Ovary (tissue), 9 donors: ENCODE measurements around the gene MITF. TPM values are rescaled to one million over a fixed set of nuclear protein-coding genes. Genes with fewer than 3 reads are reported as not detected.

ENCODE experiments used
- DNase-seq, 5 donors: peaks; one replicate each; pipeline ENCODE4 v3.0.0-alpha.2; 2019 to 2020
- H3K27ac ChIP-seq, 2 donors: fragments of 200-600 bp; one replicate each; pipeline versions ENCODE4 v1.5.1 to v1.8.0; 2019 to 2022
- H3K27me3 ChIP-seq: fragments of 200-600 bp; one replicate; pipeline ENCODE4 v1.8.0; 2022
- H3K36me3 ChIP-seq: fragments of 200-600 bp; sonication (generic); one replicate; pipeline ENCODE4 v1.5.1; 2019
- H3K4me1 ChIP-seq: one replicate; pipeline ENCODE4 v1.8.1; 2013; ENCODE audit warnings: mild to moderate bottlenecking, moderate library complexity; ENCODE audit not compliant: insufficient read depth
- H3K4me3 ChIP-seq: fragments of 200-600 bp; sonication (generic); one replicate; pipeline ENCODE4 v1.5.1; 2017
- H3K9me3 ChIP-seq, 2 donors: fragments of 200-600 bp in 1 of 2; sonication (generic) in 1 of 2; one replicate each; pipeline versions ENCODE4 v1.5.1 to v1.8.1; 2013 to 2019; ENCODE audit warnings: mild to moderate bottlenecking in 1 of 2, moderate library complexity in 1 of 2
- EP300 ChIP-seq: sonication (generic); formaldehyde crosslinking; IDR thresholded peaks from one replicate; pipeline ENCODE4 v1.6.1; 2017; ENCODE audit warnings: antibody characterized with exemption
- POLR2A ChIP-seq: fragments of 450-650 bp; IDR thresholded peaks from one replicate; pipeline ENCODE4 v1.6.1; 2017; ENCODE audit warnings: antibody characterized with exemption, mild to moderate bottlenecking, moderate library complexity
- WGBS, 3 donors: extraction: QIAGEN DNeasy Blood & Tissue Kit in 1 of 3; methylation state at CpG; one replicate each; pipeline versions ENCODE4 v1.1.5 to v1.1.7; 2013 to 2017; 5-methylcytosine and 5-hydroxymethylcytosine counted together
- intact Hi-C, 4 donors: fragments of 100-400 bp; cut with DNase I; formaldehyde crosslinking; loops; one replicate each; pipeline versions ENCODE4 v1.11.0 to v1.15.1; 2022 to 2023
- polyA plus RNA-seq, 2 donors: library from polyadenylated mRNA; stranded (reverse); fragments of 200-250 nt in 1 of 2; fragments of 350-450 nt in 1 of 2; fragmentation: Illumina TruSeq in 1 of 2; extraction: RNeasy Lipid Tissue Mini Kit (QIAGEN cat#74804) in 1 of 2; gene quantifications; one replicate each; pipeline ENCODE4 v1.2.3, GENCODE V29; 2013 to 2014
- total RNA-seq, 7 donors: library from RNA; depleted of rRNA in 2 of 7; stranded (reverse); fragments of >200 nt in 2 of 7; fragmentation: NEBNext Ultra II Directional in 3 of 7; extraction: Animal tissue kit (Norgen Biotek cat#: 25700) in 3 of 7; gene quantifications; one replicate each; pipeline versions ENCODE4 v1.1.0 to v1.2.4, GENCODE V29; 2016 to 2023
- TF ChIP-seq, protein P1 (sequence below), 3 donors: fragments of 450-650 bp in 2 of 3; fragments of 200-600 bp in 1 of 3; IDR thresholded peaks; one replicate each; pipeline versions ENCODE4 v1.5.1 to v1.8.0; 2016 to 2022; ENCODE audit warnings: antibody characterized with exemption in 3 of 3, mild to moderate bottlenecking in 1 of 3
- donor health status: DM: no; HTN: no; CAD: no; lungs with moderate emphysema.
- donor health status: DM: no; HTN: no; CAD: no.
- donor health status: Bipolar disorder and iron deficiency.
- donor health status: DM: yes; HTN: yes; CAD: no.
- donor health status: DM: no; HTN: no; CAD: no.
- donor health status: DM: yes; HTN: yes; CAD: no.

Gene MITF
- total and polyA plus RNA-seq, 9 donors, result 13.6 to 38.0 (median 24.9) TPM

DNA sequence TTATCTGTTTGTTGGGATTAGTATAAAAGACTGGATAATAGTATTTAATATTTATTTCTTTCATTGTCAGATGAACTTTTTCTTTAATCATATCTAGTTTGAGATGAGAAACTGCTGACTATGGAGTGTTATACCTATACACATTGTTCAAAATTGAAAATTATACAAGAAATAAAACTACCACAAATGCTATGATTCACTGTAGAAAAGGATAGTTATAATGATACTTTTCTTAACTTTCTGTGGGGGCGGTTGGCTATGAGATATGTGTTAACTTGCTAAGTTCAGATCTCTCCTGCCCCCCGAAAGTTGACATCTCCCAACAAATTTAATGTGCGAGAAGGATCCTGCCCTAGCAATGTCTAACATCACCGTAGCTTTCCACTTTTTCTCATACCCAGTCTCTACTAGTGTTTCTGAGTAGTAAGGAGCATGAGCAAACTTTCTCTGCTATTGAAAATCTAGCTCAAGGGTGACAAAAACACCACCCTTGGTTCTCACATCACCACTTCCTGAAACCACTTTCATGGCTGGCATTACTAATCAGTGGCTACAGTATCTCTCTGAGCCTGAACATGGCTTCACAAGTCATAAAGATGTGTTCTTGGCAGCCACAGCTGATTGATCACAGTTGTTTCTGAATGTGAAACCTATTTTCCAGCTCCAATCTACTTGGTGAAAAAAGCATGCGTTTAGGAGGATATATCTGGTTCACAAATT, 244.4 kb downstream of the MITF start:
- DNase-seq, result no peak
- H3K9me3 ChIP-seq, result no peaks in the 10 kb centered on the region
- no peak overlapping the region for H3K27ac ChIP-seq
- intact Hi-C loops, result no loop called here
- H3K4me1 ChIP-seq, result no peaks in the 10 kb centered on the region
- H3K36me3 ChIP-seq, result no peaks in the 10 kb centered on the region
- TF ChIP-seq POLR2A, result no peak
- TF ChIP-seq, protein P1, sequence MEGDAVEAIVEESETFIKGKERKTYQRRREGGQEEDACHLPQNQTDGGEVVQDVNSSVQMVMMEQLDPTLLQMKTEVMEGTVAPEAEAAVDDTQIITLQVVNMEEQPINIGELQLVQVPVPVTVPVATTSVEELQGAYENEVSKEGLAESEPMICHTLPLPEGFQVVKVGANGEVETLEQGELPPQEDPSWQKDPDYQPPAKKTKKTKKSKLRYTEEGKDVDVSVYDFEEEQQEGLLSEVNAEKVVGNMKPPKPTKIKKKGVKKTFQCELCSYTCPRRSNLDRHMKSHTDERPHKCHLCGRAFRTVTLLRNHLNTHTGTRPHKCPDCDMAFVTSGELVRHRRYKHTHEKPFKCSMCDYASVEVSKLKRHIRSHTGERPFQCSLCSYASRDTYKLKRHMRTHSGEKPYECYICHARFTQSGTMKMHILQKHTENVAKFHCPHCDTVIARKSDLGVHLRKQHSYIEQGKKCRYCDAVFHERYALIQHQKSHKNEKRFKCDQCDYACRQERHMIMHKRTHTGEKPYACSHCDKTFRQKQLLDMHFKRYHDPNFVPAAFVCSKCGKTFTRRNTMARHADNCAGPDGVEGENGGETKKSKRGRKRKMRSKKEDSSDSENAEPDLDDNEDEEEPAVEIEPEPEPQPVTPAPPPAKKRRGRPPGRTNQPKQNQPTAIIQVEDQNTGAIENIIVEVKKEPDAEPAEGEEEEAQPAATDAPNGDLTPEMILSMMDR (IDR thresholded peaks at IDR 0.05), result no peak
- TF ChIP-seq EP300, result no peak
- no peaks in the 10 kb centered on the region for H3K27me3 ChIP-seq
- no peak overlapping the region for H3K4me3 ChIP-seq
- WGBS, 3 donors, result 80 to 82% (median 80%) methylated on average over 5 of the region's 5 CpGs

DNA sequence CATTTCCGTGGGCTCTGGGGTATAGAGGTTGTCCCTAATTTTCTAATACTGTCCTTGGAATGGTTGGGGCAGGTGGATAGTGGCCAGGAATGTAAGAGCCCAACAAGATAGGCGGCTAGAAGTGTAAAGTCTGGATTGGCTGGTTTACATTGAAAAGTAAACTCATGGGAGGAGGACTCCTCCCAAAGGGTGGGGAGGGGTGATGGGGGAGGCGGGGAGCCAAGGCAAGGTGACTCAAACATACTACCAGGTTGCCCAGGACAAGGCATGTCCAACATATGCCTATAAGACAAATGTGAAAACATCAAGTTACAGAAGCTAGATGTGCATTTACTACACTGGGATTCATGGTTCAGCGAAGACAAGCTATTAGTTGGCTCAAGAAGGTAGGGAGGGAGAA, 246.0 kb downstream of the MITF start:
- 74 to 88% (median 76%) methylated on average over 4 of the region's 4 CpGs for WGBS, 3 donors
- no peak for DNase-seq
- no peak overlapping the region for H3K27ac ChIP-seq
- no peaks in the 10 kb centered on the region for H3K9me3 ChIP-seq
- H3K4me3 ChIP-seq, result no peak overlapping the region
- no peaks in the 10 kb centered on the region for H3K36me3 ChIP-seq
- H3K4me1 ChIP-seq, result no peaks in the 10 kb centered on the region
- no peak for TF ChIP-seq POLR2A
- TF ChIP-seq, protein P1 (IDR thresholded peaks at IDR 0.05), result no peak
- TF ChIP-seq EP300, result no peak
- intact Hi-C loops, result no loop called here
- H3K27me3 ChIP-seq, result no peaks in the 10 kb centered on the region

DNA sequence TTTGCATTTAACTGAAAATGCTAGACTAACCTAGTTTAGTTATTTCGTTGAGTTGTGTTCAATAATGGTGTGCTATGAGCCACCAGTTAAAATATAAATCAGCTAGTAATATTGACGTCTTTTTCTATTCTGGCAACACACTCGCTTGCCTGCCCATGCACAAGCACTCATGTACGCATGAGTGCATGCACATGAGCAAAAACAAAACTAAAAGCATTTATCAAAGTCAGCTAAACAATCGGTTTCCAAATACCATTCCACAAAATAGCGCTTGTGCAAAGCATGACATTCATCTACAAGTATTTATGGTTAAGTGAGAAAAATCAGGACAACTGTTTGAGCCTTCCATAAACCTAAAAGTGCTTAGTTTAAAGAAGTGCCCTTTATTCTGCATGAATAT, 247.2 kb downstream of the MITF start:
- H3K4me3 ChIP-seq, result no peak overlapping the region
- no peak for DNase-seq
- no peaks in the 10 kb centered on the region for H3K36me3 ChIP-seq
- H3K27ac ChIP-seq, result no peak overlapping the region
- no peaks in the 10 kb centered on the region for H3K27me3 ChIP-seq
- intact Hi-C loops, result no loop called here
- no peaks in the 10 kb centered on the region for H3K9me3 ChIP-seq
- 88 to 91% (median 89%) methylated on average over 6 of the region's 6 CpGs for WGBS, 3 donors
- no peaks in the 10 kb centered on the region for H3K4me1 ChIP-seq
- no peak for TF ChIP-seq POLR2A
- TF ChIP-seq EP300, result no peak
- TF ChIP-seq, protein P1 (IDR thresholded peaks at IDR 0.05), result no peak

DNA sequence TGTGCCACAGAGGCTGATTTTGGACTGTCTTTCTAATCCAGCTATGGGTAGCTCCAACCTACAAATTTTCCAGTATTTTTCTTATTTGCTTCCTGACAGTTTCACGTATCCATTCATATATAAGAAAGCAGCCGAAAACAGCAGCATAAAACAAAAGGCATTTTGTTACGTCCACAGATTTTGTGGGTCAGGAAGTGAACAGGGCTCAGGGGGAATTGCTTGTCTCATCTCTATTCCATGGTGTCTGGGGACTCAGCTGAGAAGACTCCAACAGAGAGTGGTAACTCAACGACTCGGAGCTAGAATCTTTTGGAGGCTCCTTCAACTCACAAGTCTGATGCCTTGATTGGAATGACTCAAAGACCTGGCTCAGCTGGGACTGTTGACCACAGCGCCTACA, 248.6 kb downstream of the MITF start:
- intact Hi-C loops, result no loop called here
- no peaks in the 10 kb centered on the region for H3K27me3 ChIP-seq
- 79 to 85% (median 85%) methylated on average over 6 of the region's 6 CpGs for WGBS, 3 donors
- DNase-seq, result no peak
- no peaks in the 10 kb centered on the region for H3K9me3 ChIP-seq
- H3K36me3 ChIP-seq, result no peaks in the 10 kb centered on the region
- TF ChIP-seq EP300, result no peak
- H3K27ac ChIP-seq, result no peak overlapping the region
- H3K4me1 ChIP-seq, result no peaks in the 10 kb centered on the region
- no peak overlapping the region for H3K4me3 ChIP-seq

DNA sequence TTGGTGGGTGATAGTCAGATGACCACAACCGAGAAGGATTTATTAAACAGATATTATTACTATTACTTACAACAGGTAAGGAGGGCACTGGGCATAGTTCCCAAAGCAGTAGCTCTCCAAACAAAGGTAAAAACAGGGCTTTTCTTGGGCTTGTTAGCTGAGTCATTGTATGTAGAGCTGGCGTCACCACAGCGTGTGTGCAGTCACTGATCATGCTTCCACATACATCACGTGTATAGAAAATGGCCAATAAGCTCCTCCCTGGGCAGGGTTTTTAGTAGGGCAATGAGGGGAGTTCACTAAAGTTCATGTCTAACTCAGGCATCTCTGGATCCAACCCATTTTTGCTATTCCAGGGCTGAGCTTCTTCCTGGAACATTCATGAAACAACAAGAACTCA, 254.5 kb downstream of the MITF start:
- Histone ChIP-seq H3K36me3 (no peaks in the 10 kb centered on the region), H3K27ac (no peak overlapping the region), H3K4me3 (no peak overlapping the region), H3K9me3 (no peaks in the 10 kb centered on the region), H3K27me3 (no peaks in the 10 kb centered on the region), H3K4me1 (peaks cover 2% of the 10 kb centered on the region)
- no peak for TF ChIP-seq POLR2A
- no peak for TF ChIP-seq EP300
- TF ChIP-seq, protein P1 (IDR thresholded peaks at IDR 0.05), result no peak
- intact Hi-C loops, result no loop called here
- WGBS, 3 donors, result 93 to 94% (median 93%) methylated on average over 4 of the region's 4 CpGs
- DNase-seq, result no peak
